Endothelial cell of umbilical vein (primary cell): ENCODE data around the gene ARL10.

Experiments
- CTCF ChIP-seq, 2 donors: IDR thresholded peaks; 1 replicate in 1 of 2; 2 replicates in 1 of 2; pipeline ENCODE4 v1.5.1; 2011; ENCODE audit warnings: low read length in 2 of 2, mild to moderate bottlenecking in 2 of 2, moderate library complexity in 2 of 2, control low read depth in 1 of 2, inconsistent platforms in 1 of 2, low read depth in 1 of 2; ENCODE audit not compliant: insufficient read depth in 1 of 2; ENCODE audit errors: extremely low read depth in 1 of 2
- EZH2 ChIP-seq: IDR thresholded peaks from 2 replicates; pipeline ENCODE4 v1.6.1; 2012; ENCODE audit warnings: borderline replicate concordance, low read depth, mild to moderate bottlenecking, moderate library complexity, low read length, inconsistent platforms; ENCODE audit not compliant: severe bottlenecking
- JUN ChIP-seq: IDR thresholded peaks from 2 replicates; pipeline ENCODE4 v1.6.1; 2011; ENCODE audit warnings: borderline replicate concordance, low read depth; ENCODE audit not compliant: insufficient read length, insufficient read depth
- MAX ChIP-seq: IDR thresholded peaks from 2 replicates; pipeline ENCODE4 v1.6.1; 2011; ENCODE audit not compliant: insufficient read depth, insufficient read length
- POLR2A ChIP-seq: IDR thresholded peaks from 2 replicates; pipeline ENCODE4 v1.6.1; 2012; ENCODE audit warnings: low read depth, mild to moderate bottlenecking, control low read depth, low read length
- POLR2AphosphoS5 ChIP-seq: IDR thresholded peaks from 2 replicates; pipeline ENCODE4 v1.6.1; 2012; ENCODE audit warnings: low read depth, mild to moderate bottlenecking, control low read depth, low read length, moderate library complexity; ENCODE audit not compliant: insufficient read depth

- TF ChIP-seq EZH2 (no peak), JUN (no peak), CTCF (IDR thresholded peaks at IDR 0.05; ENCODE audit: extremely low read depth in 1 of 2, insufficient read depth in 1 of 2, low read depth in 1 of 2, low read length in 2 of 2) (no peak), POLR2A (no peak), MAX (no peak), POLR2AphosphoS5 (no peak)
Measured at GRCh38 chr5:176429972-176430371, 64.7 kb downstream of the ARL10 start.
